ENCODE results near the gene LIPT2. TPM values are rescaled to one million over a fixed set of nuclear protein-coding genes. Genes with fewer than 3 reads are reported as not detected.

LIPT2 gene
- total RNA-seq, 2 donors from 2014 or later = 3.9 to 4.4 TPM

DNA sequence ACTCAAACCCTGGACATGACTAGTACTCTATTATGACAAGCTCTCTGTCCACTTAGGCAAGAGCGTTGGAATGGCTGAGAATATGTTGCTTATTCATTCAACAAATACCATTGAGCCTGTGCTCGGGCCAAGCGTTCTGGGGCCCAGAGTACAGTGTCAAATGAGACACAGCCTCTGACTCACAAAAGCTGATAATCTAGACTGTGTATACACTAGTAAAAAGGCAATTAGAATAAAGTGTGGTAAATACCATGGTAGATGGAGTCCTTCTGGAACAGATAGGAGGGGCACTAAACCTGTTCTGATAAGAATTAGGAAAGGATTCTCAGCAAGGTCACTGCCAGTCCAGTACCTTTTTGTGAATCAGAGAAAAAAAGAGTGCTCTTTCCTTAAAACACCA is 50.9 kb downstream of the LIPT2 start:
- Histone ChIP-seq H3K9me3 (no peaks in the 10 kb centered on the region), H3K27ac (peak overlapping the region; percentile 33), H3K36me3 (no peaks in the 10 kb centered on the region), H3K4me1 (peaks cover 8% of the 10 kb centered on the region), H3K4me3 (no peak overlapping the region), H3K9ac (ENCODE audit: low read depth in 2 of 2, low read length in 2 of 2) (peak overlapping the region in 1 of 2 donors; percentile 70), H3K27me3 (no peaks in the 10 kb centered on the region)
- TF ChIP-seq, protein P1, sequence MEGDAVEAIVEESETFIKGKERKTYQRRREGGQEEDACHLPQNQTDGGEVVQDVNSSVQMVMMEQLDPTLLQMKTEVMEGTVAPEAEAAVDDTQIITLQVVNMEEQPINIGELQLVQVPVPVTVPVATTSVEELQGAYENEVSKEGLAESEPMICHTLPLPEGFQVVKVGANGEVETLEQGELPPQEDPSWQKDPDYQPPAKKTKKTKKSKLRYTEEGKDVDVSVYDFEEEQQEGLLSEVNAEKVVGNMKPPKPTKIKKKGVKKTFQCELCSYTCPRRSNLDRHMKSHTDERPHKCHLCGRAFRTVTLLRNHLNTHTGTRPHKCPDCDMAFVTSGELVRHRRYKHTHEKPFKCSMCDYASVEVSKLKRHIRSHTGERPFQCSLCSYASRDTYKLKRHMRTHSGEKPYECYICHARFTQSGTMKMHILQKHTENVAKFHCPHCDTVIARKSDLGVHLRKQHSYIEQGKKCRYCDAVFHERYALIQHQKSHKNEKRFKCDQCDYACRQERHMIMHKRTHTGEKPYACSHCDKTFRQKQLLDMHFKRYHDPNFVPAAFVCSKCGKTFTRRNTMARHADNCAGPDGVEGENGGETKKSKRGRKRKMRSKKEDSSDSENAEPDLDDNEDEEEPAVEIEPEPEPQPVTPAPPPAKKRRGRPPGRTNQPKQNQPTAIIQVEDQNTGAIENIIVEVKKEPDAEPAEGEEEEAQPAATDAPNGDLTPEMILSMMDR (IDR thresholded peaks at IDR 0.05) = no peak
- DNase-seq = no peak
- intact Hi-C loops (cut with DNase I) = no loop called here

Other genes starting within 250 kb of the LIPT2 start
- gene P4HA3, start 182.1 kb downstream of the LIPT2 start, total RNA-seq = under 1 TPM; 0.12 to 0.85 TPM
- gene PGM2L1, start 95.3 kb downstream of the LIPT2 start, total RNA-seq = 10 to 100 TPM in 1 of 2 donors, 1 to 10 TPM in 1; 7.8 to 11.1 TPM
- gene KCNE3, start 26.2 kb downstream of the LIPT2 start, total RNA-seq = 10 to 100 TPM; 31.9 to 41.2 TPM
- 10 to 100 TPM; 20.0 to 33.9 TPM for gene POLD3, start 98.9 kb upstream of the LIPT2 start, total RNA-seq
- 10 to 100 TPM in 1 of 2 donors, under 1 TPM in 1; 0.42 to 26.5 TPM for gene CHRDL2, start 237.7 kb upstream of the LIPT2 start, total RNA-seq

Data from colonic mucosa (tissue), 4 donors.